ENCODE data around the gene DSP. TPM values are rescaled to one million over a fixed set of nuclear protein-coding genes. Genes with fewer than 3 reads are reported as not detected.
A peak's percentile ranks its signal among the peaks of the same experiment; 100 is the strongest.

The DSP gene
- total RNA-seq, 4 donors from 2014 or later: 712 to 1,491 (median 1,163) TPM

GRCh38 chr6:7559651-7560385 lies 18.3 kb downstream of the DSP start:
- no peak for DNase-seq
- 27 to 46% methylated on average over 2 of the region's 2 CpGs for whole genome bisulfite sequencing, 2 donors
- H3K27me3 ChIP-seq: peaks cover 0 to 3% (median 0%) of the 10 kb centered on the region in 4 donors

GRCh38 chr6:7561153-7561964 lies 19.9 kb downstream of the DSP start:
- H3K36me3 ChIP-seq: peaks cover 0 to 100% (median 15%) of the 10 kb centered on the region in 3 donors
- intact Hi-C loops (cut with DNase I): no loop called here
- DNase-seq: no peak

More at GRCh38 chr6:7559651-7560385, 18.3 kb downstream of the DSP start:
- Histone ChIP-seq H3K4me1 (peaks cover 0 to 63% (median 5%) of the 10 kb centered on the region in 3 donors), H3K36me3 (peaks cover 0 to 96% (median 9%) of the 10 kb centered on the region in 3 donors), H3K27ac (peak overlapping the region; percentile 36 to 100 (median 60)), H3K4me3 (no peak overlapping the region), H3K9me3 (no peaks in the 10 kb centered on the region)
- intact Hi-C loops (cut with DNase I): no loop called here
- TF ChIP-seq, protein P1, sequence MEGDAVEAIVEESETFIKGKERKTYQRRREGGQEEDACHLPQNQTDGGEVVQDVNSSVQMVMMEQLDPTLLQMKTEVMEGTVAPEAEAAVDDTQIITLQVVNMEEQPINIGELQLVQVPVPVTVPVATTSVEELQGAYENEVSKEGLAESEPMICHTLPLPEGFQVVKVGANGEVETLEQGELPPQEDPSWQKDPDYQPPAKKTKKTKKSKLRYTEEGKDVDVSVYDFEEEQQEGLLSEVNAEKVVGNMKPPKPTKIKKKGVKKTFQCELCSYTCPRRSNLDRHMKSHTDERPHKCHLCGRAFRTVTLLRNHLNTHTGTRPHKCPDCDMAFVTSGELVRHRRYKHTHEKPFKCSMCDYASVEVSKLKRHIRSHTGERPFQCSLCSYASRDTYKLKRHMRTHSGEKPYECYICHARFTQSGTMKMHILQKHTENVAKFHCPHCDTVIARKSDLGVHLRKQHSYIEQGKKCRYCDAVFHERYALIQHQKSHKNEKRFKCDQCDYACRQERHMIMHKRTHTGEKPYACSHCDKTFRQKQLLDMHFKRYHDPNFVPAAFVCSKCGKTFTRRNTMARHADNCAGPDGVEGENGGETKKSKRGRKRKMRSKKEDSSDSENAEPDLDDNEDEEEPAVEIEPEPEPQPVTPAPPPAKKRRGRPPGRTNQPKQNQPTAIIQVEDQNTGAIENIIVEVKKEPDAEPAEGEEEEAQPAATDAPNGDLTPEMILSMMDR (IDR thresholded peaks at IDR 0.05): no peak
- no peak for TF ChIP-seq POLR2A (IDR thresholded peaks at IDR 0.05)

GRCh38 chr6:7562769-7563168 lies 21.3 kb downstream of the DSP start:
- Histone ChIP-seq H3K4me3 (no peak overlapping the region), H3K27ac (peak overlapping the region in 1 of 4 donors; percentile 1), H3K4me1 (peaks cover 0 to 34% (median 5%) of the 10 kb centered on the region in 3 donors), H3K36me3 (peaks cover 0 to 100% (median 27%) of the 10 kb centered on the region in 3 donors), H3K27me3 (peaks cover 0 to 10% (median 0%) of the 10 kb centered on the region in 4 donors), H3K9me3 (no peaks in the 10 kb centered on the region)
- WGBS, 2 donors: 75 to 91% methylated on average over 4 of the region's 4 CpGs
- DNase-seq: no peak
- intact Hi-C loops (cut with DNase I): no loop called here
- TF ChIP-seq, protein P1 (IDR thresholded peaks at IDR 0.05): no peak
- TF ChIP-seq POLR2A (IDR thresholded peaks at IDR 0.05): no peak

More at GRCh38 chr6:7561153-7561964, 19.9 kb downstream of the DSP start:
- 64 to 67% methylated on average over 13 to 17 of the region's 19 CpGs for WGBS, 2 donors
- peak overlapping the region in 3 of 4 donors; percentile 16 to 100 (median 76) for H3K27ac ChIP-seq
- H3K9me3 ChIP-seq: no peaks in the 10 kb centered on the region
- H3K4me1 ChIP-seq: peaks cover 0 to 48% (median 5%) of the 10 kb centered on the region in 3 donors
- H3K27me3 ChIP-seq: peaks cover 0 to 10% (median 0%) of the 10 kb centered on the region in 4 donors
- H3K4me3 ChIP-seq: no peak overlapping the region
- TF ChIP-seq POLR2A (IDR thresholded peaks at IDR 0.05): no peak
- TF ChIP-seq, protein P1 (IDR thresholded peaks at IDR 0.05): no peak

DNA sequence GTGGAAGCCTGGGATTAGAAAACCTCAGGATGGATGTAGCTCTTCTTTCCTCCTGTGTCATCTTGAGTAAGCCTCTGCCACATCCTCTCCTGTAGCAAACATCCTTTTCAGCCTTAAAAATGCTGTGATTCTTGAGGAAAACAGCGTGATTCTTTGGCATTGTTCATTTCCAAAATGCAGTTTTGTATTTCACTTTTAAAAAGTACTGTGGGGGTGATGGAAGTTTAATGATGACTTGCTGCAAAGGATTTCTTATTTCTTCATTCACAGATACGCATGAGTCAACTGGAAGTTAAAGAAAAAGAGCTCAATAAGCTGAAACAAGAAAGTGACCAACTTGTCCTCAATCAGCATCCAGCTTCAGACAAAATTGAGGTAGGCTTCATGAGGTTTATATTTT lies 24.6 kb downstream of the DSP start:
- no peak for TF ChIP-seq POLR2A (IDR thresholded peaks at IDR 0.05)
- TF ChIP-seq, protein P1 (IDR thresholded peaks at IDR 0.05): no peak
- Histone ChIP-seq H3K4me1 (peaks cover 0 to 7% (median 0%) of the 10 kb centered on the region in 3 donors), H3K4me3 (no peak overlapping the region), H3K9me3 (no peaks in the 10 kb centered on the region), H3K27me3 (peaks cover 0 to 10% (median 0%) of the 10 kb centered on the region in 4 donors), H3K36me3 (peaks cover 0 to 100% (median 47%) of the 10 kb centered on the region in 3 donors), H3K27ac (no peak overlapping the region)
- 86 to 90% methylated on average over 2 of the region's 2 CpGs for WGBS, 2 donors
- intact Hi-C loops (cut with DNase I): no loop called here
- DNase-seq: no peak
